ENCODE data around the gene PRKCA. TPM values are rescaled to one million over a fixed set of nuclear protein-coding genes. Genes with fewer than 3 reads are reported as not detected.

The PRKCA gene
- total and polyA plus RNA-seq, 2 experiments from 2014 or later = 6.4 to 35.4 TPM

GRCh38 chr17:66837885-66838665 lies 535.7 kb downstream of the PRKCA start (continued):
- TF ChIP-seq ZNF462 (CRISPR knock-in tag; IDR thresholded peaks at IDR 0.05) = no peak
- no peak for TF ChIP-seq JUNB (IDR thresholded peaks at IDR 0.05; ENCODE audit: unreplicated experiment)
- TF ChIP-seq NANOG (IDR thresholded peaks at IDR 0.05; ENCODE audit: borderline replicate concordance) = no peak
- no peak for TF ChIP-seq ZNF331 (CRISPR knock-in tag; IDR thresholded peaks at IDR 0.05; ENCODE audit: low read depth)
- no peak for TF ChIP-seq EZH2phosphoT487 (IDR thresholded peaks at IDR 0.05; ENCODE audit: unreplicated experiment)
- no peak for TF ChIP-seq ETS1 (IDR thresholded peaks at IDR 0.05)
- no peak for TF ChIP-seq CREB1 (CRISPR knock-in tag; IDR thresholded peaks at IDR 0.05; ENCODE audit: low read depth)
- TF ChIP-seq POLR2AphosphoS5 (IDR thresholded peaks at IDR 0.05; ENCODE audit: low read depth) = no peak

GRCh38 chr17:66839616-66840015 lies 537.2 kb downstream of the PRKCA start:
- H3K79me2 ChIP-seq (replicated peaks; ENCODE audit: insufficient read depth) = no peaks in the 10 kb centered on the region
- no peaks in the 10 kb centered on the region for H3F3A ChIP-seq (replicated peaks; ENCODE audit: low read depth)
- Mint-ChIP-seq H3K27me3 (ENCODE audit: insufficient read depth, low read depth, poor library complexity) (peaks cover 7% of the 10 kb centered on the region), H3K36me3 (ENCODE audit: low read depth) (no peaks in the 10 kb centered on the region), H3K9me3 (no peaks in the 10 kb centered on the region), H3K4me1 (peaks cover 2% of the 10 kb centered on the region; the same call in 2 of the 3 replicates), H3K27ac (no peak overlapping the region), H3K4me3 (no peak overlapping the region)
- no peaks in the 10 kb centered on the region for H3K4me1 ChIP-seq (ENCODE audit: insufficient read depth)
- no peak overlapping the region for H3K4me3 ChIP-seq
- no peak overlapping the region for H2AFZ ChIP-seq
- 0 out of 2 replicates have a peak, but pooled peaks cover 7% of the 10 kb centered on the region for H3K27me3 ChIP-seq (ENCODE audit: insufficient read depth)
- H3K27ac ChIP-seq (ENCODE audit: low read depth) = no peak overlapping the region
- no peaks in the 10 kb centered on the region for H3K36me3 ChIP-seq (ENCODE audit: insufficient read depth)
- no peak overlapping the region for H3K4me2 ChIP-seq
- DNase-seq (ENCODE audit: low spot score) (no peak), ATAC-seq (no peak)
- no peaks in the 10 kb centered on the region for H3K9me2 ChIP-seq (ENCODE audit: insufficient read depth)
- H4K20me1 ChIP-seq (replicated peaks; ENCODE audit: insufficient read depth) = no peaks in the 10 kb centered on the region
- TF ChIP-seq CTCF (conservative IDR thresholded peaks at IDR 0.05; ENCODE audit: low read depth in 2 of 2) = no peak
- TF ChIP-seq CREB1 (CRISPR knock-in tag; IDR thresholded peaks at IDR 0.05; ENCODE audit: low read depth) = no peak
- no peak for TF ChIP-seq ETS1 (IDR thresholded peaks at IDR 0.05)
- no peak for TF ChIP-seq JUNB (IDR thresholded peaks at IDR 0.05; ENCODE audit: unreplicated experiment)
- TF ChIP-seq EZH2 (IDR thresholded peaks at IDR 0.05; ENCODE audit: low read depth, unreplicated experiment) = no peak
- TF ChIP-seq ZNF331 (CRISPR knock-in tag; IDR thresholded peaks at IDR 0.05; ENCODE audit: low read depth) = no peak
- TF ChIP-seq NANOG (IDR thresholded peaks at IDR 0.05; ENCODE audit: borderline replicate concordance) = no peak
